Neural cell (in vitro differentiated cells): ENCODE measurements around the gene P2RX4. TPM values are rescaled to one million over a fixed set of nuclear protein-coding genes. Genes with fewer than 3 reads are reported as not detected.

Experiments used
- H2AFZ ChIP-seq: fragments of 200-600, 300-800 bp; sonication (generic), shearing (Covaris generic); 2 replicates; pipeline ENCODE4 v1.6.0; 2014; ENCODE audit warnings: low read depth, mild to moderate bottlenecking, antibody characterized with exemption, low read length, moderate library complexity
- H3F3A ChIP-seq: fragments of 200-600 bp; shearing (Covaris generic); 2 replicates; pipeline ENCODE4 v1.6.1; 2016; ENCODE audit warnings: mild to moderate bottlenecking, moderate library complexity, mixed read lengths, antibody characterized with exemption, low read length; ENCODE audit not compliant: insufficient read depth, poor library complexity, severe bottlenecking
- H3K27ac ChIP-seq: fragments of 200-600, 300-800 bp; sonication (generic), shearing (Covaris generic); 2 replicates; pipeline ENCODE4 v1.5.1; 2014; ENCODE audit warnings: mild to moderate bottlenecking, low read length, moderate library complexity
- H3K27me3 ChIP-seq: fragments of 300-800, 200-600 bp; sonication (generic), shearing (Covaris generic); 2 replicates; pipeline ENCODE4 v1.6.0; 2014; ENCODE audit warnings: mild to moderate bottlenecking, low read depth, low read length, moderate library complexity; ENCODE audit not compliant: insufficient read depth
- H3K36me3 ChIP-seq: fragments of 300-800, 200-600 bp; sonication (generic), shearing (Covaris generic); 2 replicates; pipeline ENCODE4 v1.5.1; 2014; ENCODE audit warnings: mild to moderate bottlenecking, antibody characterized with exemption, low read length, moderate library complexity; ENCODE audit not compliant: insufficient read depth
- H3K4me2 ChIP-seq: fragments of 300-800, 200-600 bp; sonication (generic), shearing (Covaris generic); 2 replicates; pipeline ENCODE4 v1.6.0; 2014; ENCODE audit warnings: mild to moderate bottlenecking, low read length
- H3K4me3 ChIP-seq: fragments of 300-800, 200-600 bp; sonication (generic), shearing (Covaris generic); 2 replicates; pipeline ENCODE4 v1.5.1; 2014; ENCODE audit warnings: mild to moderate bottlenecking, low read length, moderate library complexity
- H3K79me2 ChIP-seq: fragments of 200-600 bp; shearing (Covaris generic); replicated peaks from 2 replicates; pipeline ENCODE4 v1.6.0; 2014; ENCODE audit warnings: mild to moderate bottlenecking, low read length, moderate library complexity; ENCODE audit not compliant: insufficient read depth
- H3K9ac ChIP-seq: fragments of 300-800, 200-600 bp; sonication (generic), shearing (Covaris generic); 2 replicates; pipeline ENCODE4 v1.6.1; 2016; ENCODE audit warnings: mild to moderate bottlenecking, low read length, mixed read lengths
- H3K9me2 ChIP-seq: fragments of 200-600 bp; shearing (Covaris generic); 2 replicates; pipeline ENCODE4 v1.6.1; 2016; ENCODE audit warnings: mild to moderate bottlenecking, low read length, mixed read lengths; ENCODE audit not compliant: insufficient read depth
- H3K9me3 ChIP-seq: fragments of 200-600, 300-800 bp; sonication (generic), shearing (Covaris generic); 2 replicates; pipeline ENCODE4 v1.6.1; 2016; ENCODE audit warnings: mild to moderate bottlenecking, mixed run types, low read length, moderate library complexity, mixed read lengths
- H4K20me1 ChIP-seq: fragments of 200-600 bp; shearing (Covaris generic); 2 replicates; pipeline ENCODE4 v1.6.1; 2016; ENCODE audit warnings: mild to moderate bottlenecking, mixed run types; ENCODE audit not compliant: insufficient read depth
- EP300 ChIP-seq: fragments of 450-650 bp; conservative IDR thresholded peaks from 2 replicates; pipeline ENCODE4 v1.6.1; 2014; ENCODE audit warnings: antibody characterized with exemption, mild to moderate bottlenecking, moderate library complexity; ENCODE audit not compliant: poor library complexity, severe bottlenecking
- EZH2 ChIP-seq: fragments of 200-600, 300-800 bp; shearing (Covaris generic), sonication (generic); IDR thresholded peaks from 2 replicates; pipeline ENCODE4 v1.6.1; 2014; ENCODE audit warnings: antibody characterized with exemption, low read length, borderline replicate concordance, mild to moderate bottlenecking; ENCODE audit not compliant: insufficient read depth, poor library complexity, severe bottlenecking
- MXI1 ChIP-seq: fragments of 450-650 bp; conservative IDR thresholded peaks from 2 replicates; pipeline ENCODE4 v1.6.1; 2014; ENCODE audit warnings: antibody characterized with exemption, mild to moderate bottlenecking; ENCODE audit not compliant: poor library complexity, severe bottlenecking
- POLR2AphosphoS5 ChIP-seq: IDR thresholded peaks from 2 replicates; pipeline ENCODE4 v1.6.1; 2012
- RAD21 ChIP-seq: fragments of 450-650 bp; conservative IDR thresholded peaks from 2 replicates; pipeline ENCODE4 v1.6.1; 2014; ENCODE audit warnings: antibody characterized with exemption, mild to moderate bottlenecking, moderate library complexity
- SMC3 ChIP-seq: fragments of 450-650 bp; conservative IDR thresholded peaks from 2 replicates; pipeline ENCODE4 v1.6.1; 2014; ENCODE audit warnings: antibody characterized with exemption, mild to moderate bottlenecking, moderate library complexity; ENCODE audit not compliant: poor library complexity
- TAF1 ChIP-seq: IDR thresholded peaks from 2 replicates; pipeline ENCODE4 v1.6.1; 2012; ENCODE audit warnings: low read depth
- polyA plus RNA-seq: library from polyadenylated mRNA; depleted of rRNA; stranded (reverse); fragments of >200 nt; gene quantifications from 2 replicates; pipeline ENCODE4 v1.2.3, GENCODE V29; 2014
- TF ChIP-seq, protein P1 (sequence below): IDR thresholded peaks from 2 replicates; pipeline ENCODE4 v1.6.1; 2012; ENCODE audit warnings: borderline replicate concordance
- TF ChIP-seq, protein P2 (sequence below): fragments of 450-650 bp; IDR thresholded peaks from 2 replicates; pipeline ENCODE4 v1.5.1; 2014; ENCODE audit warnings: antibody characterized with exemption, mild to moderate bottlenecking, moderate library complexity; ENCODE audit not compliant: poor library complexity, severe bottlenecking

The P2RX4 gene
- polyA plus RNA-seq, 1 donor from 2014 or later = 5.8 TPM

DNA sequence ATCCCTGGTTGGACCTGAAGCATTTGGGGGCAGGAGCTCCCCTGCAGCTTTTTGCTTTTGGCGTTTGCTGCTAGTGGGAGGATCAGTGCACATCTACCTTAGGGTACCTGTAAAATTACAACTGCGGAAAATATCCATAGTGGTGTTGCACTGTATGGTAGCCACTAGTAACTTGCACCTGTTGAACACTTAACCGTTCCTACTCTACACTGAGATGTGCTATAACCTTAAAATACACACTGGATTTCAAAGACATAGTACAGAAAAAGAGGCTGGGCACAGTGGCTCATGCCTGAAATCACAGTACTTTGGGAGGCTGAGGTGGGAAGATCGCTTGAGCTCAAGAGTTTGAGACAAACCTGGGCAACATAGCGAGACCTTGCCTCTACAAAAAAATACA, 2.9 kb downstream of the P2RX4 start:
- Histone ChIP-seq H3K27ac (no peak overlapping the region), H3K9me2 (no peaks in the 10 kb centered on the region), H3K4me3 (no peak overlapping the region), H4K20me1 (no peaks in the 10 kb centered on the region), H3K4me2 (no peak overlapping the region), H2AFZ (no peak overlapping the region), H3K36me3 (no peaks in the 10 kb centered on the region), H3K9me3 (no peaks in the 10 kb centered on the region), H3K27me3 (no peaks in the 10 kb centered on the region), H3K79me2 (no peaks in the 10 kb centered on the region), H3F3A (no peaks in the 10 kb centered on the region), H3K9ac (no peak overlapping the region)
- no peak for TF ChIP-seq TAF1
- TF ChIP-seq POLR2AphosphoS5 = no peak
- TF ChIP-seq, protein P1, sequence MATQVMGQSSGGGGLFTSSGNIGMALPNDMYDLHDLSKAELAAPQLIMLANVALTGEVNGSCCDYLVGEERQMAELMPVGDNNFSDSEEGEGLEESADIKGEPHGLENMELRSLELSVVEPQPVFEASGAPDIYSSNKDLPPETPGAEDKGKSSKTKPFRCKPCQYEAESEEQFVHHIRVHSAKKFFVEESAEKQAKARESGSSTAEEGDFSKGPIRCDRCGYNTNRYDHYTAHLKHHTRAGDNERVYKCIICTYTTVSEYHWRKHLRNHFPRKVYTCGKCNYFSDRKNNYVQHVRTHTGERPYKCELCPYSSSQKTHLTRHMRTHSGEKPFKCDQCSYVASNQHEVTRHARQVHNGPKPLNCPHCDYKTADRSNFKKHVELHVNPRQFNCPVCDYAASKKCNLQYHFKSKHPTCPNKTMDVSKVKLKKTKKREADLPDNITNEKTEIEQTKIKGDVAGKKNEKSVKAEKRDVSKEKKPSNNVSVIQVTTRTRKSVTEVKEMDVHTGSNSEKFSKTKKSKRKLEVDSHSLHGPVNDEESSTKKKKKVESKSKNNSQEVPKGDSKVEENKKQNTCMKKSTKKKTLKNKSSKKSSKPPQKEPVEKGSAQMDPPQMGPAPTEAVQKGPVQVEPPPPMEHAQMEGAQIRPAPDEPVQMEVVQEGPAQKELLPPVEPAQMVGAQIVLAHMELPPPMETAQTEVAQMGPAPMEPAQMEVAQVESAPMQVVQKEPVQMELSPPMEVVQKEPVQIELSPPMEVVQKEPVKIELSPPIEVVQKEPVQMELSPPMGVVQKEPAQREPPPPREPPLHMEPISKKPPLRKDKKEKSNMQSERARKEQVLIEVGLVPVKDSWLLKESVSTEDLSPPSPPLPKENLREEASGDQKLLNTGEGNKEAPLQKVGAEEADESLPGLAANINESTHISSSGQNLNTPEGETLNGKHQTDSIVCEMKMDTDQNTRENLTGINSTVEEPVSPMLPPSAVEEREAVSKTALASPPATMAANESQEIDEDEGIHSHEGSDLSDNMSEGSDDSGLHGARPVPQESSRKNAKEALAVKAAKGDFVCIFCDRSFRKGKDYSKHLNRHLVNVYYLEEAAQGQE = no peak
- TF ChIP-seq EP300 = no peak
- TF ChIP-seq, protein P2, sequence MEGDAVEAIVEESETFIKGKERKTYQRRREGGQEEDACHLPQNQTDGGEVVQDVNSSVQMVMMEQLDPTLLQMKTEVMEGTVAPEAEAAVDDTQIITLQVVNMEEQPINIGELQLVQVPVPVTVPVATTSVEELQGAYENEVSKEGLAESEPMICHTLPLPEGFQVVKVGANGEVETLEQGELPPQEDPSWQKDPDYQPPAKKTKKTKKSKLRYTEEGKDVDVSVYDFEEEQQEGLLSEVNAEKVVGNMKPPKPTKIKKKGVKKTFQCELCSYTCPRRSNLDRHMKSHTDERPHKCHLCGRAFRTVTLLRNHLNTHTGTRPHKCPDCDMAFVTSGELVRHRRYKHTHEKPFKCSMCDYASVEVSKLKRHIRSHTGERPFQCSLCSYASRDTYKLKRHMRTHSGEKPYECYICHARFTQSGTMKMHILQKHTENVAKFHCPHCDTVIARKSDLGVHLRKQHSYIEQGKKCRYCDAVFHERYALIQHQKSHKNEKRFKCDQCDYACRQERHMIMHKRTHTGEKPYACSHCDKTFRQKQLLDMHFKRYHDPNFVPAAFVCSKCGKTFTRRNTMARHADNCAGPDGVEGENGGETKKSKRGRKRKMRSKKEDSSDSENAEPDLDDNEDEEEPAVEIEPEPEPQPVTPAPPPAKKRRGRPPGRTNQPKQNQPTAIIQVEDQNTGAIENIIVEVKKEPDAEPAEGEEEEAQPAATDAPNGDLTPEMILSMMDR = no peak
- no peak for TF ChIP-seq RAD21
- no peak for TF ChIP-seq MXI1

DNA sequence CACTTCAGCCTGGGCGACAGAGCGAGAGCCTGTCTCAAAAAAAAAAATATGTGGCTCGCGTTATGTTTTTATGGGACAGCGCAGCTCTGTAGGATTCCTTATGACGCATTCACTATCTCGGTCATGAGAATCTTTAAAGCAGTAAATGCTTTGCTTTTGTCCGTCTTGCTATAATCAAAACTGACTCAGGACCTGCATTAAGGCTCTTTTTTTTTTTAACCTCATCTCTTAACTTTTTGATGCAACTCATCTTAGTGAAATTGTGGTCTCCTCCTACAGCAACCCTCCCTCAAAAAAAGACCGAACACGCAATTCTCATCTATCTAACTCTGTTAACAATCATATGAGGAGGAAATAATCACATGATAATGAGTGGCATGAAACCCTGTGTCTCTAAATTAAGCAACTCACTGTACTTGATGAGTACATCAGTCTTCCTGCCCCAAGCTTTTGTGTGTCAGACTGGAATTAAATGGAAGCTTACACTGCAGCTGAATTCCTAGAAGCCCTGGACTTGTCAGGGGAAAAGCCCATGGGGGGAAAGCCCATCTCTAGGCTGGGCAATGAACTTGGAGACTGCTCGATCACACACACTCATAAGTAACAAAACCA, 4.3 kb downstream of the P2RX4 start:
- no peak overlapping the region for H3K4me3 ChIP-seq
- no peak overlapping the region for H3K27ac ChIP-seq
- no peaks in the 10 kb centered on the region for H3K9me3 ChIP-seq
- H4K20me1 ChIP-seq = no peaks in the 10 kb centered on the region
- no peaks in the 10 kb centered on the region for H3K9me2 ChIP-seq
- H3K79me2 ChIP-seq = no peaks in the 10 kb centered on the region
- no peak overlapping the region for H3K9ac ChIP-seq
- no peaks in the 10 kb centered on the region for H3K27me3 ChIP-seq
- no peak overlapping the region for H3K4me2 ChIP-seq
- H2AFZ ChIP-seq = no peak overlapping the region
- no peaks in the 10 kb centered on the region for H3K36me3 ChIP-seq
- no peaks in the 10 kb centered on the region for H3F3A ChIP-seq
- TF ChIP-seq RAD21 (no peak), MXI1 (no peak), EZH2 (no peak), POLR2AphosphoS5 (no peak), SMC3 (no peak), TAF1 (no peak), EP300 (no peak)
- TF ChIP-seq, protein P1 = no peak
- TF ChIP-seq, protein P2 = no peak
